Measurements from ENCODE around the gene HMGN1.

DNA sequence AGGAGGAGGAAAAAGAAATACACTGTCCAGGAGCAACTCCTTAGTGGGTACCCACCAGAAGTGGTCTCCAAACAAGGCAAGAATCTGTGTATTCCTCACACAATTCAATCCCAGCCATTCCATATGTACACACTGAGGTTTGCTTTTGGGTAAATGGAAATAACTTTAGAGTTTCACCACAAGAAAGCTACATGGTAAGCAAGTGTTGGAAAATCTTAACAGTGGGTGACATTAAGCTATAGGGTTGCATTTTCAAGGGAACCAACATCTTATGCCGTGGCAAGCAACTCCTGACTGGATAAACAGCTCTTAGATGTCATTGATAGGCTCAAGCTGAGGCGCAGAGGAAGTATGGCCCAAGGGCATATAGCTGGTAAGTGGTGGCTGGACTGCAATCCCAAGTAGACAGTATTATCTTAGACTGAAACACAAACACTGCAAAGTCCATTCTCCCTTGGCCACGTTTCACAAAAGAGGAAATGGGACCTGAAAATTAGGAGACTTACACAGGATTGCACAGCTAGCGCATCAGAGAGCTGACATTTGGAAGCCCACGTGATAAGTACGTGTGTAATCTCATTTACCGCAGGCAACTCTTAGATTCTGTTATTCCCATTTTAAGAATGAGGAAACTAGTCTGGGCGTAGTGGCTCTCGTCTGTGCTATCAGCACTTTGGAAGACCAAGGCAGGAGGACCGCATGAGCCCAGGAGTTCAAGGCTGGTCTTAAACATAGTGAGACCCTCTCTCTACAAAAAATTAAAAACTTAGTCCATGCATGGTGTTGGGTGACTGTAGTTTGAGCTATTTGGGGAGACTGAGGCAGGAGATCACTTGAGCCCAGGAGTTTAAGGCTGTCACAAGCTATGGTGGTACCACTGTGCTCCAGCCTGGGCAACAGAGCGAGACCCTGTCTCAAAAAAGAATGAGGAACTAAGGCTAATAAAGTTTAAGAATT, 31.5 kb downstream of the HMGN1 start:
- TF ChIP-seq, protein P1, sequence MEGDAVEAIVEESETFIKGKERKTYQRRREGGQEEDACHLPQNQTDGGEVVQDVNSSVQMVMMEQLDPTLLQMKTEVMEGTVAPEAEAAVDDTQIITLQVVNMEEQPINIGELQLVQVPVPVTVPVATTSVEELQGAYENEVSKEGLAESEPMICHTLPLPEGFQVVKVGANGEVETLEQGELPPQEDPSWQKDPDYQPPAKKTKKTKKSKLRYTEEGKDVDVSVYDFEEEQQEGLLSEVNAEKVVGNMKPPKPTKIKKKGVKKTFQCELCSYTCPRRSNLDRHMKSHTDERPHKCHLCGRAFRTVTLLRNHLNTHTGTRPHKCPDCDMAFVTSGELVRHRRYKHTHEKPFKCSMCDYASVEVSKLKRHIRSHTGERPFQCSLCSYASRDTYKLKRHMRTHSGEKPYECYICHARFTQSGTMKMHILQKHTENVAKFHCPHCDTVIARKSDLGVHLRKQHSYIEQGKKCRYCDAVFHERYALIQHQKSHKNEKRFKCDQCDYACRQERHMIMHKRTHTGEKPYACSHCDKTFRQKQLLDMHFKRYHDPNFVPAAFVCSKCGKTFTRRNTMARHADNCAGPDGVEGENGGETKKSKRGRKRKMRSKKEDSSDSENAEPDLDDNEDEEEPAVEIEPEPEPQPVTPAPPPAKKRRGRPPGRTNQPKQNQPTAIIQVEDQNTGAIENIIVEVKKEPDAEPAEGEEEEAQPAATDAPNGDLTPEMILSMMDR (IDR thresholded peaks at IDR 0.05; ENCODE audit: insufficient read depth, low read length), result no peak
- TF ChIP-seq POLR2AphosphoS5 (IDR thresholded peaks at IDR 0.05; ENCODE audit: low read depth), result peak; percentile 48; the same call in 1 of the 2 replicates

Measured in HL-60 (cell line).